ENCODE results near the gene SLC26A3. TPM values are rescaled to one million over a fixed set of nuclear protein-coding genes. Genes with fewer than 3 reads are reported as not detected.

SLC26A3 gene
- total RNA-seq, 1 donor from 2014 or later, result not detected

DNA sequence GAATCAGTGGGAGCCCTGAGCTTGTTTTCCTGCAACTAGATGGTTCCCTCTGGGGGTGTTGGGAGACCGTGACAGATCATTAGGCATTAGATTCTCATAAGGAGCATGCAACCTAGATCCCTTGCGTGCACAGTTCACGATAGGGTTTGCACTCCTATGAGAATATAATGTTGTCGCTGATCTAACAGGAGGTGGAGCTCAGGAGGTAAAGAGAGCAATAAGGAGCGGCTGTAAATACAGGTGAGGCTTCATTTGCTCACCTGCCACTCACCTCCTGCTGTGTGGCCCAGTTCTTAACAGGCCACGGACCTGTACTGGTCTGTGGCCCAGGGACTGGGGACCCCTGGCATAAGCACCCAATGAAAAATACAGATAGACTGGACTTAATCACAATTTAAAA, 10.7 kb downstream of the SLC26A3 start:
- Histone ChIP-seq H3K27ac (no peak overlapping the region), H4K20me1 (ENCODE audit: low read depth) (no peaks in the 10 kb centered on the region), H3K4me3 (no peak overlapping the region), H3K27me3 (no peaks in the 10 kb centered on the region), H3K4me2 (no peak overlapping the region), H3K9me3 (ENCODE audit: low read depth) (no peaks in the 10 kb centered on the region), H3K9ac (no peak overlapping the region), H3K79me2 (ENCODE audit: low read depth) (no peaks in the 10 kb centered on the region), H2AFZ (replicated peaks) (no peak overlapping the region), H3K36me3 (no peaks in the 10 kb centered on the region), H3F3A (ENCODE audit: low read depth) (no peaks in the 10 kb centered on the region), H3K4me1 (no peaks in the 10 kb centered on the region)
- Mint-ChIP-seq H3K27me3 (ENCODE audit: insufficient read depth, low read depth) (peaks cover 5% of the 10 kb centered on the region), H3K9me3 (no peaks in the 10 kb centered on the region), H3K4me3 (no peak overlapping the region), H3K27ac (no peak overlapping the region), H3K36me3 (no peaks in the 10 kb centered on the region), H3K4me1 (no peaks in the 10 kb centered on the region)
- DNase-seq (ENCODE audit: low spot score), result no peak
- TF ChIP-seq EZH2 (IDR thresholded peaks at IDR 0.05) (no peak), EZH2phosphoT487 (IDR thresholded peaks at IDR 0.05) (no peak)
- TF ChIP-seq, protein P1, sequence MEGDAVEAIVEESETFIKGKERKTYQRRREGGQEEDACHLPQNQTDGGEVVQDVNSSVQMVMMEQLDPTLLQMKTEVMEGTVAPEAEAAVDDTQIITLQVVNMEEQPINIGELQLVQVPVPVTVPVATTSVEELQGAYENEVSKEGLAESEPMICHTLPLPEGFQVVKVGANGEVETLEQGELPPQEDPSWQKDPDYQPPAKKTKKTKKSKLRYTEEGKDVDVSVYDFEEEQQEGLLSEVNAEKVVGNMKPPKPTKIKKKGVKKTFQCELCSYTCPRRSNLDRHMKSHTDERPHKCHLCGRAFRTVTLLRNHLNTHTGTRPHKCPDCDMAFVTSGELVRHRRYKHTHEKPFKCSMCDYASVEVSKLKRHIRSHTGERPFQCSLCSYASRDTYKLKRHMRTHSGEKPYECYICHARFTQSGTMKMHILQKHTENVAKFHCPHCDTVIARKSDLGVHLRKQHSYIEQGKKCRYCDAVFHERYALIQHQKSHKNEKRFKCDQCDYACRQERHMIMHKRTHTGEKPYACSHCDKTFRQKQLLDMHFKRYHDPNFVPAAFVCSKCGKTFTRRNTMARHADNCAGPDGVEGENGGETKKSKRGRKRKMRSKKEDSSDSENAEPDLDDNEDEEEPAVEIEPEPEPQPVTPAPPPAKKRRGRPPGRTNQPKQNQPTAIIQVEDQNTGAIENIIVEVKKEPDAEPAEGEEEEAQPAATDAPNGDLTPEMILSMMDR (IDR thresholded peaks at IDR 0.05), result no peak

DNA sequence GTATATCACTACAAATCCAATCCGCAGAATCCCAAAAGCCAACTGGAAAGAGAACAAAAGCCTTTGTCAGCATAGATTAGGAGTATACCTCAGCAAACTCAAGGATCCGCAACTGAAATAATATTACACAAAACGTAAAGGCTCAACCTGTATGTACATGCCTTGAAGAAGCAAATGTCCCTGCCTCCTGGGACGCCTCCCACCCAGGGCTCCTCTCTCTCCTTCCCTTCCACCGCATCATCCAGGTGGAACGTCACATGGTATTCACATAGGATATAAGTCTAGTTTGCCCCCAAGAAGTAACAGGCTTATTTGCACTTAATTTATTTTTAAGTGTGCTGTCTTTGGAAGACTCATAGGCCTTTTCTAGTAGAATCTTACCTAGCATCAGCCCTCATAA, 13.4 kb downstream of the SLC26A3 start:
- Histone ChIP-seq H3K36me3 (no peaks in the 10 kb centered on the region), H3K79me2 (ENCODE audit: low read depth) (no peaks in the 10 kb centered on the region), H3K4me1 (no peaks in the 10 kb centered on the region), H3K27me3 (no peaks in the 10 kb centered on the region), H3F3A (ENCODE audit: low read depth) (no peaks in the 10 kb centered on the region), H3K4me3 (no peak overlapping the region), H2AFZ (replicated peaks) (no peak overlapping the region), H3K9me3 (ENCODE audit: low read depth) (no peaks in the 10 kb centered on the region), H3K9ac (no peak overlapping the region), H3K27ac (no peak overlapping the region), H4K20me1 (ENCODE audit: low read depth) (no peaks in the 10 kb centered on the region), H3K4me2 (no peak overlapping the region)
- TF ChIP-seq EZH2phosphoT487 (IDR thresholded peaks at IDR 0.05), result no peak
- no peak for DNase-seq (ENCODE audit: low spot score)
- no peak overlapping the region for H3K27ac Mint-ChIP-seq
- no peak overlapping the region for H3K4me3 Mint-ChIP-seq
- peaks cover 6% of the 10 kb centered on the region for H3K27me3 Mint-ChIP-seq (ENCODE audit: insufficient read depth, low read depth)
- no peaks in the 10 kb centered on the region for H3K36me3 Mint-ChIP-seq
- no peaks in the 10 kb centered on the region for H3K4me1 Mint-ChIP-seq
- no peaks in the 10 kb centered on the region for H3K9me3 Mint-ChIP-seq

DNA sequence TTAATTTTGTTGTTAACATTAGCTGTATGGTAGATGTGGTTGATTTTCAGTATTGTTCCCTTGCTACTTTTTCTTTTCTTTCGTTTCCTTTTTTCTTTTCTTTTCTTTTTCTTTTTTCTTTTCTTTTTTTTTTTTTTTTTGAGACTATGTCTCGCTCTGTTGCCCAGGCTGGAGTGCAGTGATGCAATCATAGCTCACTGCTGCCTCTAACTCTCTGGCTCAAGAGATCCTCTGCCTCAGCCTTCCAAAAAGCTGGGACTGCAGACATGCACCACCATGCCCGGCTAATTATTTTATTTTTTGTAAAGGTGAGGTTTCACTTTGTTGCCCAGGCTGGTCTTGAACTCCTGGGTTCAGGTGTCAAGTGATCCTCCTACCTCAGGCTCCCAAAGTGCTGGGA, 14.4 kb downstream of the SLC26A3 start:
- Histone ChIP-seq H3K79me2 (ENCODE audit: low read depth) (no peaks in the 10 kb centered on the region), H3K9ac (no peak overlapping the region), H3F3A (ENCODE audit: low read depth) (no peaks in the 10 kb centered on the region), H3K36me3 (no peaks in the 10 kb centered on the region), H3K4me1 (no peaks in the 10 kb centered on the region), H3K9me3 (ENCODE audit: low read depth) (no peaks in the 10 kb centered on the region), H2AFZ (replicated peaks) (no peak overlapping the region), H3K4me3 (no peak overlapping the region), H3K27ac (no peak overlapping the region), H3K27me3 (no peaks in the 10 kb centered on the region), H3K4me2 (no peak overlapping the region), H4K20me1 (ENCODE audit: low read depth) (no peaks in the 10 kb centered on the region)
- TF ChIP-seq EZH2 (IDR thresholded peaks at IDR 0.05) (no peak), EZH2phosphoT487 (IDR thresholded peaks at IDR 0.05) (no peak)
- TF ChIP-seq, protein P1 (IDR thresholded peaks at IDR 0.05), result no peak
- Mint-ChIP-seq H3K27me3 (ENCODE audit: insufficient read depth, low read depth) (peaks cover 6% of the 10 kb centered on the region), H3K4me3 (no peak overlapping the region), H3K36me3 (no peaks in the 10 kb centered on the region), H3K9me3 (no peaks in the 10 kb centered on the region), H3K4me1 (no peaks in the 10 kb centered on the region), H3K27ac (no peak overlapping the region)
- DNase-seq (ENCODE audit: low spot score), result no peak

DNA sequence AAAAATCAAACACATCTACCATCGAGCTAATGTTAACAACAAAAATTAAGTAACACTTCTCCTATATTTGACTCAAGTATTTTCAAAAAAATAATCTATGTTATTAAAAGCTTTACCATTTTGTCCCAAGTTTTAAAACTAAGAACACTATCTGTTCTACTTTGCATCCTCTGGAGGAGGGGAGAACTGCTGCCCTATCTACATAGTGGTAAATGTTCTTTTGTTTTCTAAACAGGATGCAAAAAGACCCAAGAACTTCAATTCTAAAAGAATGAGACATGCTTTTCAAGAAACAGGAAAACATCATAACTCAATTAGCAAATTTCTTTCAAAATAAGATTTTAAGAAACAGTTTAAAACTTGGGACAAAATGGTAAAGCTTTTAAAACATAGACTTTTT, 14.8 kb downstream of the SLC26A3 start:
- H3K4me1 ChIP-seq, result no peaks in the 10 kb centered on the region
- H2AFZ ChIP-seq (replicated peaks), result peak overlapping the region; percentile 34
- H4K20me1 ChIP-seq (ENCODE audit: low read depth), result no peaks in the 10 kb centered on the region
- no peaks in the 10 kb centered on the region for H3K9me3 ChIP-seq (ENCODE audit: low read depth)
- no peak for TF ChIP-seq EZH2phosphoT487 (IDR thresholded peaks at IDR 0.05)
- no peak for TF ChIP-seq EZH2 (IDR thresholded peaks at IDR 0.05)
- TF ChIP-seq, protein P1 (IDR thresholded peaks at IDR 0.05), result no peak
- no peaks in the 10 kb centered on the region for H3K27me3 ChIP-seq
- Mint-ChIP-seq H3K4me1 (no peaks in the 10 kb centered on the region), H3K9me3 (no peaks in the 10 kb centered on the region), H3K27ac (no peak overlapping the region), H3K36me3 (no peaks in the 10 kb centered on the region), H3K4me3 (no peak overlapping the region), H3K27me3 (ENCODE audit: insufficient read depth, low read depth) (peaks cover 6% of the 10 kb centered on the region)
- H3K4me3 ChIP-seq, result no peak overlapping the region
- no peak overlapping the region for H3K9ac ChIP-seq
- no peak for DNase-seq (ENCODE audit: low spot score)
- H3K79me2 ChIP-seq (ENCODE audit: low read depth), result no peaks in the 10 kb centered on the region
- H3K4me2 ChIP-seq, result no peak overlapping the region
- H3K27ac ChIP-seq, result no peak overlapping the region
- H3F3A ChIP-seq (ENCODE audit: low read depth), result no peaks in the 10 kb centered on the region
- H3K36me3 ChIP-seq, result no peaks in the 10 kb centered on the region
